Suprapubic skin (tissue), 4 donors: ENCODE results near the gene PACSIN2. TPM values are rescaled to one million over a fixed set of nuclear protein-coding genes. Genes with fewer than 3 reads are reported as not detected.
A peak's percentile ranks its signal among the peaks of the same experiment; 100 is the strongest.

Source experiments
- DNase-seq, 2 donors: peaks; one replicate each; pipeline ENCODE4 v3.0.0-alpha.2; 2019; ENCODE audit warnings: low spot score in 2 of 2
- H3K27ac ChIP-seq: fragments of 200-600 bp; sonication (generic); one replicate; pipeline ENCODE4 v1.5.1; 2019
- H3K27me3 ChIP-seq: fragments of 200-600 bp; sonication (generic); one replicate; pipeline ENCODE4 v1.5.1; 2019
- H3K36me3 ChIP-seq: fragments of 200-600 bp; sonication (generic); one replicate; pipeline ENCODE4 v1.5.1; 2019
- H3K4me1 ChIP-seq: fragments of 200-600 bp; sonication (generic); one replicate; pipeline ENCODE4 v1.5.1; 2019
- H3K4me3 ChIP-seq: fragments of 200-600 bp; sonication (generic); one replicate; pipeline ENCODE4 v1.5.1; 2019; ENCODE audit warnings: mild to moderate bottlenecking
- H3K9me3 ChIP-seq: fragments of 200-600 bp; sonication (generic); one replicate; pipeline ENCODE4 v1.5.1; 2019
- CTCF ChIP-seq, 2 donors: fragments of 200-600 bp in 1 of 2; fragments of 450-650 bp in 1 of 2; sonication (generic) in 1 of 2; IDR thresholded peaks; one replicate each; pipeline ENCODE4 v1.5.1; 2016 to 2019; ENCODE audit warnings: antibody characterized with exemption in 2 of 2, mild to moderate bottlenecking in 1 of 2, moderate library complexity in 1 of 2
- EP300 ChIP-seq: sonication (generic); formaldehyde crosslinking; IDR thresholded peaks from one replicate; pipeline ENCODE4 v1.6.1; 2017; ENCODE audit warnings: antibody characterized with exemption
- POLR2A ChIP-seq, 2 donors: fragments of 450-650 bp; IDR thresholded peaks; one replicate each; pipeline ENCODE4 v1.6.1; 2017; ENCODE audit warnings: antibody characterized with exemption in 2 of 2, mild to moderate bottlenecking in 2 of 2, moderate library complexity in 2 of 2
- POLR2AphosphoS5 ChIP-seq, 3 donors: sonication (generic); formaldehyde crosslinking; IDR thresholded peaks; one replicate each; pipeline ENCODE4 v1.6.1; 2017; ENCODE audit warnings: antibody characterized with exemption in 3 of 3
- WGBS: methylation state at CpG from one replicate; pipeline ENCODE4 v1.1.5; 2018; 5-methylcytosine and 5-hydroxymethylcytosine counted together
- total RNA-seq, 4 donors: library from RNA; depleted of rRNA; stranded (reverse); fragments of >200 nt; gene quantifications; one replicate each; pipeline ENCODE4 v1.1.0, GENCODE V29; 2016

The PACSIN2 gene
- total RNA-seq, 4 donors from 2014 or later = 38.9 to 74.8 (median 55.3) TPM

GRCh38 chr22:42914511-42915076 lies 100.4 kb downstream of the PACSIN2 start:
- H3K4me3 ChIP-seq = no peak overlapping the region
- peaks cover 9% of the 10 kb centered on the region for H3K36me3 ChIP-seq
- DNase-seq = no peak
- no peaks in the 10 kb centered on the region for H3K9me3 ChIP-seq
- H3K4me1 ChIP-seq = peaks cover 40% of the 10 kb centered on the region
- TF ChIP-seq CTCF (IDR thresholded peaks at IDR 0.05) = no peak
- no peak for TF ChIP-seq POLR2A (IDR thresholded peaks at IDR 0.05)
- TF ChIP-seq EP300 = no peak
- TF ChIP-seq POLR2AphosphoS5 (IDR thresholded peaks at IDR 0.05) = no peak
- 80% methylated on average over 5 of the region's 6 CpGs for WGBS
- no peak overlapping the region for H3K27ac ChIP-seq
- H3K27me3 ChIP-seq = no peaks in the 10 kb centered on the region

GRCh38 chr22:42913874-42914510 lies 101.0 kb downstream of the PACSIN2 start:
- no peaks in the 10 kb centered on the region for H3K9me3 ChIP-seq
- peaks cover 9% of the 10 kb centered on the region for H3K36me3 ChIP-seq
- no peak overlapping the region for H3K4me3 ChIP-seq
- no peaks in the 10 kb centered on the region for H3K27me3 ChIP-seq
- DNase-seq = no peak
- 88% methylated on average over 8 of the region's 8 CpGs for WGBS
- H3K4me1 ChIP-seq = peaks cover 40% of the 10 kb centered on the region
- TF ChIP-seq POLR2AphosphoS5 (IDR thresholded peaks at IDR 0.05) (no peak), POLR2A (IDR thresholded peaks at IDR 0.05) (no peak), CTCF (IDR thresholded peaks at IDR 0.05) (no peak), EP300 (no peak)
- no peak overlapping the region for H3K27ac ChIP-seq

GRCh38 chr22:42912059-42912458 lies 102.9 kb downstream of the PACSIN2 start:
- TF ChIP-seq POLR2AphosphoS5 (IDR thresholded peaks at IDR 0.05) = no peak
- TF ChIP-seq CTCF (IDR thresholded peaks at IDR 0.05) = no peak
- TF ChIP-seq POLR2A (IDR thresholded peaks at IDR 0.05) = no peak
- TF ChIP-seq EP300 = no peak
- Histone ChIP-seq H3K9me3 (no peaks in the 10 kb centered on the region), H3K27ac (no peak overlapping the region), H3K4me1 (peaks cover 48% of the 10 kb centered on the region), H3K27me3 (no peaks in the 10 kb centered on the region), H3K36me3 (peaks cover 9% of the 10 kb centered on the region), H3K4me3 (no peak overlapping the region)
- no peak for DNase-seq
- WGBS = 81% methylated on average over 6 of the region's 6 CpGs

DNA sequence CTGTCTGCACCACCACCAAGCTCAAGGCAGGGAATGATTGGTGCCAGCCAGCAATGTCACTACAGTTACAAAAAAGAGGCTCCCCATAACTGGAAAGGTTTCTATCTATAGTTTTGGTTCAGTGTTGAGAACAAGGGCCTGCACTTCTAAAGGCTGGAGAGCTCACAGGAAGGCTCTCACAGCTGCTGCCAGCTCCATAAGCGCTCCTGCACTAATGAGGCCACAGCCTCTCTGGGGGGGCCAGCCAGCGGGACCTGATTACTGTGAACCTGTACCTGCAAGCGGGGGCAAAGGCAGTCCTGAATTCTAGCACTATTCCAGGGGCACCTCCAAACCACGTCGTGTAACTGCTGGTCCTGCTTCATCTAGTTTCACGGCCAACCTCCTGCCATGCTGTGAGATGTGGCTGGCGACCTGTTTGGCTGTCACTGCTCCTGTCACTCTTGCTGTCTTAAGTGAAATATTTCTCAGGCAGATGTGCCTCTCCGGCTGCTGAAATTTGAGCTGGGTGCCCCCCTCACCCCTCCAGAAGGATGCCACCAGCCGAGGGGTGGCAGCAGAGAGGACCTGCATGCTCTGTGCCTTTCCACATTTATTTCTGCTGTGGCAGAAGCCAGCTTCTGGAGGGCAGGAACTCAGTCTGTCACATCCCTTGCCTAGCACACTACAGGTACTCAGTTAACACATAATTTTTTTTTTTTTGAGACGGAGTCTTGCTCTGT lies 104.6 kb downstream of the PACSIN2 start:
- Histone ChIP-seq H3K4me1 (peaks cover 57% of the 10 kb centered on the region), H3K27me3 (no peaks in the 10 kb centered on the region), H3K9me3 (no peaks in the 10 kb centered on the region), H3K36me3 (peaks cover 9% of the 10 kb centered on the region), H3K27ac (peak overlapping the region; percentile 18), H3K4me3 (no peak overlapping the region)
- TF ChIP-seq EP300 = no peak
- TF ChIP-seq POLR2AphosphoS5 (IDR thresholded peaks at IDR 0.05) = no peak
- no peak for TF ChIP-seq POLR2A (IDR thresholded peaks at IDR 0.05)
- no peak for TF ChIP-seq CTCF (IDR thresholded peaks at IDR 0.05)
- DNase-seq = no peak
- 54% methylated on average over 6 of the region's 10 CpGs for WGBS
